Gastroesophageal sphincter (tissue), 4 donors: ENCODE results near the gene RAB9A. TPM values are rescaled to one million over a fixed set of nuclear protein-coding genes. Genes with fewer than 3 reads are reported as not detected.

Source experiments
- ATAC-seq: fragments of 150-250 bp; one replicate; pipeline ENCODE4 v1.9.1; 2016; ENCODE audit warnings: mild to moderate bottlenecking, moderate library complexity
- H3K27ac ChIP-seq, 4 donors: fragments of 200-600 bp; sonication (generic) in 3 of 4; 1 replicate in 3 of 4; 2 replicates in 1 of 4; pipeline ENCODE4 v1.5.1; 2016 to 2019
- H3K27me3 ChIP-seq: fragments of 200-600 bp; sonication (generic); one replicate; pipeline ENCODE4 v1.5.1; 2019
- H3K36me3 ChIP-seq, 2 donors: fragments of 200-600 bp; sonication (generic); one replicate each; pipeline ENCODE4 v1.5.1; 2019; ENCODE audit warnings: control low read depth in 1 of 2
- H3K4me1 ChIP-seq, 3 donors: fragments of 200-600 bp; sonication (generic); 1 replicate in 2 of 3; 2 replicates in 1 of 3; pipeline ENCODE4 v1.5.1; 2016 to 2019; ENCODE audit warnings: control low read depth in 2 of 3
- H3K4me3 ChIP-seq, 2 donors: fragments of 200-600 bp; sonication (generic); one replicate each; pipeline ENCODE4 v1.5.1; 2019; ENCODE audit warnings: mild to moderate bottlenecking in 1 of 2, moderate library complexity in 1 of 2
- H3K9me3 ChIP-seq, 3 donors: fragments of 200-600 bp; sonication (generic); one replicate each; pipeline ENCODE4 v1.5.1; 2017 to 2019; ENCODE audit warnings: control low read depth in 2 of 3
- EP300 ChIP-seq: sonication (generic); formaldehyde crosslinking; IDR thresholded peaks from one replicate; pipeline ENCODE4 v1.6.1; 2017; ENCODE audit warnings: antibody characterized with exemption, mild to moderate bottlenecking
- POLR2A ChIP-seq, 2 donors: fragments of 450-650 bp; IDR thresholded peaks; one replicate each; pipeline ENCODE4 v1.6.1; 2017; ENCODE audit warnings: antibody characterized with exemption in 2 of 2, mild to moderate bottlenecking in 2 of 2, moderate library complexity in 1 of 2
- POLR2AphosphoS5 ChIP-seq: sonication (generic); formaldehyde crosslinking; IDR thresholded peaks from one replicate; pipeline ENCODE4 v1.6.1; 2017; ENCODE audit warnings: antibody characterized with exemption
- WGBS, 2 donors: methylation state at CpG; one replicate each; pipeline ENCODE4 v1.1.5; 2018; ENCODE audit warnings: low coverage in 1 of 2; 5-methylcytosine and 5-hydroxymethylcytosine counted together
- total RNA-seq, 4 donors: library from RNA; depleted of rRNA; stranded (reverse); fragments of >200 nt; gene quantifications; one replicate each; pipeline ENCODE4 v1.1.0, GENCODE V29; 2016
- TF ChIP-seq, protein P1 (sequence below), 4 experiments: fragments of 200-600 bp in 2 of 4; fragments of 450-650 bp in 2 of 4; sonication (generic) in 1 of 4; IDR thresholded peaks; one replicate each; pipeline ENCODE4 v1.5.1; 2017 to 2019; ENCODE audit warnings: antibody characterized with exemption in 4 of 4, mild to moderate bottlenecking in 2 of 4, moderate library complexity in 2 of 4

Gene RAB9A
- total RNA-seq, 4 donors from 2014 or later, result 29.6 to 50.7 (median 38.3) TPM

DNA sequence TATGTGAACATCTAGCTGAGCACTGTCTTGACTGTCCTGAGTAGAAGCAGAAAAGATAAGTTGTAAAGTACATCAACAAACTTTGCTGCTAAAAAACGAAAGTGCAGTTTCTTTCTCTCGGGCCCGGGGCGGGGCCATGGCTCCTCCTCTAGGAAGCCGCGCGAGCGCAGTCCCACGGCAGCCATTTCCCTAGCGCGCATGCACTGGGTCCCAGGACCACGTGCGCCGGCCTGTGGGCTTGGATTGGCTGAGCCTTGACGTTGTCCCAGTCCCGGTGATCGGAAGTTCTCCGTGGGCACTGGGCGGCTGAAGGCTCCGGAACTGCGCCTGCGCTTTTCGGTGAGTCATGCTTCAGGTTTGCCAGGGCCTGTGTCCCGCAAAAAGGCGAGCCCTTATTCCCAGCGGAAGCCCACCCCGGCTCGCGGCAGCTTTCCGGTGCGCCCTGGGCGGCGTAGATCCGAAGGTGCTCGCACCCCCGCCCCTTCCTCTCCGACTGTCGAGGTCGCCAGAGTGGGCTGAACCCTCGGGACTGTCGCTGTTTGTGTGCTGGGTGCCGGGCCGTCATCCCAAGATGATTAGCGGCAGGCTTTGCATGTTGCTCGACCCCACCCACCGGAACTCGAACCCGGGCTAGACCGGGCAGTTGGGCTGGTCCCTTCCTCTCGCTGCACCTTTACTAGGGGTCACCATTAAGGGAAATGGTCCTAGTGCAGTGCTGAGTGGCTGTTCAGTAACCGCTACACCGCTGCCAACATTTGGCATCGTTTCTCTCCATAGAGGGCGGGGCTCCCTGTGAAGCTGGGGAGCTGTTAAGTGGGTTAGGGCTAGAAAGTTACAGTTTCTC is 35.9 kb upstream of the RAB9A start, which contains the start of gene TCEANC:
Gene TCEANC, plus strand, starts transcription at position 292 of the 844 bp plus-strand sequence. CDS start 9,368 bp downstream, outside the sequence.
- WGBS, 2 donors, result 13% methylated on average over 11 of the region's 54 CpGs; no CpG with 5 or more reads in 1 of the 2 donors
- H3K4me1 ChIP-seq, result peaks cover 0 to 14% (median 0%) of the 10 kb centered on the region in 3 donors
- ATAC-seq, result peak; percentile 100
- peak within 1 kb of the TSS; percentile 81 to 94 (median 91) for H3K27ac ChIP-seq
- no peak for TF ChIP-seq EP300
- peak; percentile 65 for TF ChIP-seq POLR2AphosphoS5
- TF ChIP-seq, protein P1, sequence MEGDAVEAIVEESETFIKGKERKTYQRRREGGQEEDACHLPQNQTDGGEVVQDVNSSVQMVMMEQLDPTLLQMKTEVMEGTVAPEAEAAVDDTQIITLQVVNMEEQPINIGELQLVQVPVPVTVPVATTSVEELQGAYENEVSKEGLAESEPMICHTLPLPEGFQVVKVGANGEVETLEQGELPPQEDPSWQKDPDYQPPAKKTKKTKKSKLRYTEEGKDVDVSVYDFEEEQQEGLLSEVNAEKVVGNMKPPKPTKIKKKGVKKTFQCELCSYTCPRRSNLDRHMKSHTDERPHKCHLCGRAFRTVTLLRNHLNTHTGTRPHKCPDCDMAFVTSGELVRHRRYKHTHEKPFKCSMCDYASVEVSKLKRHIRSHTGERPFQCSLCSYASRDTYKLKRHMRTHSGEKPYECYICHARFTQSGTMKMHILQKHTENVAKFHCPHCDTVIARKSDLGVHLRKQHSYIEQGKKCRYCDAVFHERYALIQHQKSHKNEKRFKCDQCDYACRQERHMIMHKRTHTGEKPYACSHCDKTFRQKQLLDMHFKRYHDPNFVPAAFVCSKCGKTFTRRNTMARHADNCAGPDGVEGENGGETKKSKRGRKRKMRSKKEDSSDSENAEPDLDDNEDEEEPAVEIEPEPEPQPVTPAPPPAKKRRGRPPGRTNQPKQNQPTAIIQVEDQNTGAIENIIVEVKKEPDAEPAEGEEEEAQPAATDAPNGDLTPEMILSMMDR (IDR thresholded peaks at IDR 0.05), result no peak
- TF ChIP-seq POLR2A (IDR thresholded peaks at IDR 0.05), result peak; percentile 67 to 77
- H3K9me3 ChIP-seq, result no peaks in the 10 kb centered on the region
- no peaks in the 10 kb centered on the region for H3K36me3 ChIP-seq
- peak within 1 kb of the TSS; percentile 54 to 66 for H3K4me3 ChIP-seq
- no peaks in the 10 kb centered on the region for H3K27me3 ChIP-seq

DNA sequence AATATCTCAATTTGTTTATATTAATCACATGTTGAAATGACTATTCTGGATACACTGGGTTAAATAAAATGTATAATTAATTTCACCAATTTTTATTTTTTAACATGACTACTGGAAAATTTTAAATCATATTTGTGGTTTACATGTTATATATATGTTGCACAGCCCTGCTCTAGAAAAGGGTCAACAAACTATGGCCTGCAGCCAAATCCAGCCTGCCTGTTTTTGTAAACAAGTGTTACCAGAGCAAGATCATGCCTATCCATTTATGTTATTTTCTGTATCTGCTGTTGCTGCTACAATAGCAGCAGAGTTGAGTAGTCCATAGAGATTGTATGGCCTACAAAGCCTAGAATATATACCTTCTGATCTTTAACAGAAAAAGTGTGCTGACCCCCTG is 34.8 kb upstream of the RAB9A start:
- H3K4me3 ChIP-seq, result no peak overlapping the region

DNA sequence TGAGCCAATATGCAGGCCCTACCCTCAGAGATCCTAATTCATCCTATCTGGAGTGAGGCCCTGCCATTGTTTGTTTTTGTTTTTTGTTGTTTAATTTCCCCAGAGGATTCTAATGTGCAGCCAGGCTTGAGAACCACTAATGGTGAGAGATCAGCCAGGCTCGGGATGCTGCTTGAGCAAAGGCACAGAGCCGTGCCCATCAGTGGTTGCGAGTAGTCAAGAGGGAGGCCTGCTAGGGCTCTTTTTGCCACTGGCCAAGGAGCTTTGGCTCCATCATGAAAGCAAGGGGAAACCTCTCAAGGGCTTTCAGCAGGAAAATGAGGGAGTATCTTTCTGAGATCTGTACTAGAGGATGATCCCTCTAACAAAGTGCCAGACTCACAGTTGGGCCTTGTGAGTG is 33.3 kb upstream of the RAB9A start:
- TF ChIP-seq POLR2A (IDR thresholded peaks at IDR 0.05) (no peak), EP300 (no peak), POLR2AphosphoS5 (no peak)
- TF ChIP-seq, protein P1 (IDR thresholded peaks at IDR 0.05), result no peak
- Histone ChIP-seq H3K27ac (no peak overlapping the region), H3K4me3 (no peak overlapping the region), H3K4me1 (peaks cover 0 to 14% (median 0%) of the 10 kb centered on the region in 3 donors), H3K27me3 (no peaks in the 10 kb centered on the region), H3K36me3 (no peaks in the 10 kb centered on the region), H3K9me3 (no peaks in the 10 kb centered on the region)
- no CpG with 5 or more reads among the region's 3 CpGs for WGBS, 2 donors
- ATAC-seq, result no peak

More for the DNA sequence above, 34.8 kb upstream of the RAB9A start:
- no peaks in the 10 kb centered on the region for H3K36me3 ChIP-seq
- no peaks in the 10 kb centered on the region for H3K27me3 ChIP-seq
- no peak for ATAC-seq
- TF ChIP-seq EP300, result no peak
- no peak for TF ChIP-seq POLR2AphosphoS5
- H3K27ac ChIP-seq, result peak overlapping the region; percentile 81 to 94 (median 91)
- H3K4me1 ChIP-seq, result peaks cover 0 to 14% (median 0%) of the 10 kb centered on the region in 3 donors
- no peaks in the 10 kb centered on the region for H3K9me3 ChIP-seq

- Histone ChIP-seq H3K4me3 (no peak overlapping the region), H3K27ac (peak overlapping the region in 3 of 4 donors; percentile 30 to 53 (median 44)), H3K9me3 (no peaks in the 10 kb centered on the region), H3K36me3 (peaks cover 0 to 4% of the 10 kb centered on the region in 2 donors), H3K27me3 (no peaks in the 10 kb centered on the region), H3K4me1 (peaks cover 0 to 7% (median 0%) of the 10 kb centered on the region in 3 donors)
- TF ChIP-seq POLR2A (IDR thresholded peaks at IDR 0.05), result no peak
- TF ChIP-seq, protein P1 (IDR thresholded peaks at IDR 0.05), result peak; percentile 29 to 77 (median 76)
- ATAC-seq, result no peak
- 8 to 9% methylated on average over 2 of the region's 2 CpGs for WGBS, 2 donors
These were observed 30.3 kb upstream of the RAB9A start for GRCh38 chrX:13658602-13659001.

DNA sequence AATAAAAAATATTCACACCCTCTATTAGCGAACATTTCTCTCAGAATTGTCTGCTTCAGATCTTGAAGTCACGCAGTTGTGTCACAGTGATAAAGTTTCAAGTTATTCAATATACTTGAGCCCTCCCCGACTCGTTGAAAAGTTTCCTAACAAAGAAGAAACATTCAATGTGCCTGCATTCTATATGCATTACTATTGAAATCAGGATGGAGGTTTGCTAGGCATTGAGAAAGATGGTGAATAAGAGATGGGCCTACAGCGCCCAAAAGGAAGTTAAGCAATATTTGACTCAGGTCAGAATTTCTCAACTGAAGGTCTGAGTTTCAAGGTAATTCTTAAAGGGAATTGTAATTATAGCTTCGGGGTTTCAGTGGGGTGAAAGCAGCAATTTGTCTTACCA is 29.9 kb upstream of the RAB9A start:
- TF ChIP-seq EP300, result no peak
- no peak for TF ChIP-seq POLR2AphosphoS5
- no peak for TF ChIP-seq POLR2A (IDR thresholded peaks at IDR 0.05)
- TF ChIP-seq, protein P1 (IDR thresholded peaks at IDR 0.05), result no peak
- Histone ChIP-seq H3K36me3 (peaks cover 0 to 4% of the 10 kb centered on the region in 2 donors), H3K9me3 (no peaks in the 10 kb centered on the region), H3K27ac (peak overlapping the region in 3 of 4 donors; percentile 30 to 53 (median 44)), H3K4me1 (peaks cover 0 to 3% (median 0%) of the 10 kb centered on the region in 3 donors), H3K4me3 (no peak overlapping the region), H3K27me3 (no peaks in the 10 kb centered on the region)
- WGBS, 2 donors, result 27 to 29% methylated on average over 5 to 6 of the region's 6 CpGs
- peak; percentile 35 for ATAC-seq
